HEK293T (cell line): Measurements from ENCODE around the gene DNAH1.

Experiments
- ARNT ChIP-seq: fragments of 450-650 bp; IDR thresholded peaks from 2 replicates; pipeline ENCODE4 v1.6.1; 2017; ENCODE audit warnings: mild to moderate bottlenecking
- BHLHE40 ChIP-seq: fragments of 450-650 bp; IDR thresholded peaks from 2 replicates; pipeline ENCODE4 v1.6.1; 2016; ENCODE audit warnings: mild to moderate bottlenecking, moderate library complexity, borderline replicate concordance
- CTBP1 ChIP-seq: fragments of 450-650 bp; IDR thresholded peaks from 2 replicates; pipeline ENCODE4 v1.6.1; 2016; ENCODE audit warnings: borderline replicate concordance
- ELF4 ChIP-seq: fragments of 450-650 bp; IDR thresholded peaks from 2 replicates; pipeline ENCODE4 v1.6.1; 2017; ENCODE audit warnings: antibody characterized with exemption
- FOXM1 ChIP-seq: fragments of 450-650 bp; IDR thresholded peaks from 2 replicates; pipeline ENCODE4 v1.6.1; 2017; ENCODE audit warnings: mild to moderate bottlenecking, borderline replicate concordance
- HDGF ChIP-seq: fragments of 450-650 bp; IDR thresholded peaks from 2 replicates; pipeline ENCODE4 v1.6.1; 2017; ENCODE audit warnings: antibody characterized with exemption, borderline replicate concordance
- L3MBTL2 ChIP-seq: fragments of 450-650 bp; conservative IDR thresholded peaks from 2 replicates; pipeline ENCODE4 v1.6.1; 2016; ENCODE audit warnings: mild to moderate bottlenecking
- LEF1 ChIP-seq: fragments of 450-650 bp; IDR thresholded peaks from 2 replicates; pipeline ENCODE4 v1.6.1; 2017; ENCODE audit warnings: mild to moderate bottlenecking, borderline replicate concordance
- SP1 ChIP-seq: fragments of 450-650 bp; IDR thresholded peaks from 2 replicates; pipeline ENCODE4 v1.6.1; 2017
- SUZ12 ChIP-seq: fragments of 450-650 bp; IDR thresholded peaks from 2 replicates; pipeline ENCODE4 v1.6.1; 2016; ENCODE audit warnings: mild to moderate bottlenecking
- ZNF384 ChIP-seq: fragments of 450-650 bp; IDR thresholded peaks from 2 replicates; pipeline ENCODE4 v1.6.1; 2016
- TF ChIP-seq, protein P1 (sequence below): fragments of 450-650 bp; IDR thresholded peaks from 2 replicates; pipeline ENCODE4 v1.6.1; 2016

DNA sequence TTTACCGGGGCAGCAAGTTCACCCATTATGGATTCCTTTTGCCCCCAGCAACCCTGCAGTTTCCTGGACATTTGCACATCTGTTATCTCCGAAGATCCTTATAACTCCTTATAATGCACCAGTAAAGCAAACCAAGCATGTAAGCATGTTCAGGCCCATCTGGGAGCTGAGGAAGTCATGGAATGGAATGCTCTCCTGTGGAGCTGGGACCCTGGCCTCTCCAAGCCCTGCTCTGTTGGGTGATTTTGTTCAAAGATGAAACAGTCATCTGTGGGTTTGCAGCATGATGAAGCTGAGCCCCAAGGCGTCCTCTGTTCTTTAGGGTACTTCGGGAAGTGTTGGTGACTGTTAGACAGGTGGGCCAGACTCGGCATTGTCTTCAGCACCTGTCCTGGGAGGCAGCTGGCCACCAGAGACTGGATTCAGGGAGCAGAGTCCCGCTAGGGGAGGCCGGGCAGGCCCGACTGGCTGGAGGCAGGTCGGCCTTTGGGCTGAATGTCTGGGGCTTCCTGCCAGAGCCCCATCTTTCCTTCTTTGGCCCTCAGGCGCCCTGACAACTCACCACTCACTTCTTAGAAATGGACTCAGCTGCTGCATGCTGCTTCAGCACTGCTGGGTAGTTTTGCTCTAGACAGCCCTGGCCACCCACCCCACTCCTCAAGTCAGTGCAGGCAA lies 3.9 kb downstream of the DNAH1 start:
- TF ChIP-seq SP1 (no peak), ZNF384 (no peak), BHLHE40 (no peak), ARNT (no peak), SUZ12 (no peak), HDGF (no peak), CTBP1 (no peak), ELF4 (no peak), FOXM1 (no peak), LEF1 (no peak), L3MBTL2 (no peak)
- TF ChIP-seq, protein P1, sequence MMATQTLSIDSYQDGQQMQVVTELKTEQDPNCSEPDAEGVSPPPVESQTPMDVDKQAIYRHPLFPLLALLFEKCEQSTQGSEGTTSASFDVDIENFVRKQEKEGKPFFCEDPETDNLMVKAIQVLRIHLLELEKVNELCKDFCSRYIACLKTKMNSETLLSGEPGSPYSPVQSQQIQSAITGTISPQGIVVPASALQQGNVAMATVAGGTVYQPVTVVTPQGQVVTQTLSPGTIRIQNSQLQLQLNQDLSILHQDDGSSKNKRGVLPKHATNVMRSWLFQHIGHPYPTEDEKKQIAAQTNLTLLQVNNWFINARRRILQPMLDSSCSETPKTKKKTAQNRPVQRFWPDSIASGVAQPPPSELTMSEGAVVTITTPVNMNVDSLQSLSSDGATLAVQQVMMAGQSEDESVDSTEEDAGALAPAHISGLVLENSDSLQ, result no peak
